ENCODE measurements around the gene KLHDC8A. TPM values are rescaled to one million over a fixed set of nuclear protein-coding genes. Genes with fewer than 3 reads are reported as not detected.
"Not testable (repeated sequence)": the region's sequence is repeated elsewhere in the genome, so short reads cannot be mapped to it uniquely, and the experiment has no call there.

KLHDC8A gene
- total RNA-seq, 2 experiments from 2014 or later = not detected

- intact Hi-C loops (cut with micrococcal nuclease) = no loop called here
- Mint-ChIP-seq H3K4me3 (no peak overlapping the region), H3K9me3 (no peaks in the 10 kb centered on the region), H3K27me3 (peaks cover 3% of the 10 kb centered on the region), H3K4me1 (ENCODE audit: low read depth) (no peaks in the 10 kb centered on the region), H3K36me3 (ENCODE audit: low read depth) (no peaks in the 10 kb centered on the region), H3K27ac (no peak overlapping the region)
- DNase-seq (no peak), ATAC-seq (no peak)
- no peak for TF ChIP-seq CTCF (IDR thresholded peaks at IDR 0.05)
- ChIA-PET CTCF (interaction anchor here (1.0 to 4.9 kb wide), 4 partner anchors 14 to 156 kb away, joined by 3 to 30 read pairs (median 6); no protein-coding TSS in a partner anchor), POLR2A (interaction anchor here (0.6 to 1.0 kb wide), 2 partner anchors 192 to 263 kb away, joined by 3 read pairs; no protein-coding TSS in a partner anchor)
Observed at GRCh38 chr1:205368478-205368877, 11.8 kb upstream of the KLHDC8A start.

GRCh38 chr1:205365945-205366463 lies 9.3 kb upstream of the KLHDC8A start:
- DNase-seq = no peak
- no peak for ATAC-seq
- ChIA-PET CTCF (interaction anchor here (1.4 to 4.9 kb wide), 5 partner anchors 11 to 159 kb away, joined by 4 to 30 read pairs (median 8); no protein-coding TSS in a partner anchor), POLR2A (no interaction called here)
- no peaks in the 10 kb centered on the region for H3K9me3 Mint-ChIP-seq
- no peaks in the 10 kb centered on the region for H3K36me3 Mint-ChIP-seq (ENCODE audit: low read depth)
- intact Hi-C loops (cut with micrococcal nuclease) = no loop called here
- H3K27ac Mint-ChIP-seq = no peak overlapping the region
- H3K4me1 Mint-ChIP-seq (ENCODE audit: low read depth) = no peaks in the 10 kb centered on the region
- no peak overlapping the region for H3K4me3 Mint-ChIP-seq
- TF ChIP-seq CTCF (IDR thresholded peaks at IDR 0.05) = no peak
- no peaks in the 10 kb centered on the region for H3K27me3 Mint-ChIP-seq

- H3K9me3 Mint-ChIP-seq; H3K4me1 Mint-ChIP-seq (ENCODE audit: low read depth); H3K27me3 Mint-ChIP-seq; H3K36me3 Mint-ChIP-seq (ENCODE audit: low read depth); intact Hi-C loops (cut with micrococcal nuclease); H3K27ac Mint-ChIP-seq; DNase-seq; ATAC-seq; H3K4me3 Mint-ChIP-seq; POLR2A ChIA-PET: not testable (repeated sequence)
- CTCF ChIA-PET = interaction anchor here (0.9 to 4.9 kb wide), 3 partner anchors 10 to 120 kb away, joined by 3 to 30 read pairs (median 8); no protein-coding TSS in a partner anchor
Observed at GRCh38 chr1:205365086-205365485, 8.4 kb upstream of the KLHDC8A start.

- Mint-ChIP-seq H3K27me3 (peaks cover 4% of the 10 kb centered on the region), H3K27ac (no peak overlapping the region), H3K4me1 (ENCODE audit: low read depth) (no peaks in the 10 kb centered on the region), H3K36me3 (ENCODE audit: low read depth) (no peaks in the 10 kb centered on the region), H3K9me3 (no peaks in the 10 kb centered on the region), H3K4me3 (no peak overlapping the region)
- CTCF ChIA-PET = interaction anchor here (1.1 to 2.9 kb wide), 3 partner anchors 25 to 298 kb away, joined by 3 to 9 read pairs (median 3); no protein-coding TSS in a partner anchor
- TF ChIP-seq CTCF (IDR thresholded peaks at IDR 0.05) = no peak
- intact Hi-C loops (cut with micrococcal nuclease) = no loop called here
- DNase-seq (no peak), ATAC-seq (no peak)
- POLR2A ChIA-PET = no interaction called here
Observed at GRCh38 chr1:205360891-205361290, 4.2 kb upstream of the KLHDC8A start.

- H3K27ac Mint-ChIP-seq = no peak overlapping the region
- ChIA-PET POLR2A (no interaction called here), CTCF (interaction anchor here (1.1 to 2.9 kb wide), 3 partner anchors 25 to 299 kb away, joined by 3 to 9 read pairs (median 3); no protein-coding TSS in a partner anchor)
- intact Hi-C loops (cut with micrococcal nuclease) = no loop called here
- no peak overlapping the region for H3K4me3 Mint-ChIP-seq
- H3K9me3 Mint-ChIP-seq = no peaks in the 10 kb centered on the region
- ATAC-seq = no peak
- TF ChIP-seq CTCF (IDR thresholded peaks at IDR 0.05) = no peak
- no peaks in the 10 kb centered on the region for H3K36me3 Mint-ChIP-seq (ENCODE audit: low read depth)
- peaks cover 4% of the 10 kb centered on the region for H3K27me3 Mint-ChIP-seq
- no peak for DNase-seq
- H3K4me1 Mint-ChIP-seq (ENCODE audit: low read depth) = no peaks in the 10 kb centered on the region
Observed at GRCh38 chr1:205359771-205360565, 3.2 kb upstream of the KLHDC8A start.

Data from activated CD8-positive, alpha-beta T cell treated with anti-CD3 and anti-CD28 coated beads for 36 hours (primary cell).